A549 (cell line): ENCODE measurements around the gene TMTC2. TPM values are rescaled to one million over a fixed set of nuclear protein-coding genes. Genes with fewer than 3 reads are reported as not detected.

Experiments
- ATAC-seq, 2 experiments: fragments of 200-7000 bp in 1 of 2; fragments of >200 bp in 1 of 2; cut with Nextera tagmentation in 1 of 2; cut with Tn5 transposase in 1 of 2; 3 replicates each; pipeline versions ENCODE4 v1.8.0 to v1.9.1; 2018 to 2020; ENCODE audit warnings: mild to moderate bottlenecking in 1 of 2, moderate library complexity in 1 of 2
- CTCF ChIA-PET: fragments of 300-600 bp; sonication (Branson Sonifier 250); formaldehyde crosslinking; extraction: SDS; loops from one replicate; lab custom pipeline; 2021; ENCODE audit warnings: antibody characterized with exemption, inconsistent platforms; lab: Yijun Ruan, JAX
- POLR2A ChIA-PET: fragments of 350-600 bp; formaldehyde crosslinking; extraction: SDS; loops from one replicate; lab custom pipeline; 2021; ENCODE audit warnings: antibody characterized with exemption, inconsistent platforms; lab: Yijun Ruan, JAX
- DNase-seq, 2 experiments: peaks; one replicate each; pipeline versions ENCODE4 v3.0.0 to v3.0.0-alpha.2; 2011 to 2016; ENCODE audit warnings: low read depth in 1 of 2, low spot score in 1 of 2
- FAIRE-seq: peaks from 2 replicates; lab custom pipeline; 2011; peaks lifted over from hg19 to GRCh38; lab: Jason Lieb, UNC
- H3K27ac ChIP-seq, 2 experiments: fragments of >200 bp; sonication (Bioruptor Twin); formaldehyde crosslinking; 3 replicates each; pipeline ENCODE4 v1.5.1; 2016 to 2017
- H3K4me1 ChIP-seq: fragments of >200 bp; sonication (Bioruptor Twin); formaldehyde crosslinking; 3 replicates; pipeline ENCODE4 v1.6.1; 2016
- H3K4me2 ChIP-seq: fragments of >200 bp; sonication (Bioruptor Twin); formaldehyde crosslinking; 3 replicates; pipeline ENCODE4 v1.6.1; 2016
- H3K4me3 ChIP-seq: fragments of >200 bp; sonication (Bioruptor Twin); formaldehyde crosslinking; 3 replicates; pipeline ENCODE4 v1.5.1; 2016
- H3K9me3 ChIP-seq: fragments of >200 bp; sonication (Bioruptor Twin); formaldehyde crosslinking; 3 replicates; pipeline ENCODE4 v1.6.1; 2016
- ATOH8 ChIP-seq: fragments of 250-450 bp; sonication (Bioruptor Pico); IDR thresholded peaks from 2 replicates; pipeline ENCODE4 v1.5.0; 2020; ENCODE audit warnings: low read depth, mild to moderate bottlenecking, moderate library complexity
- BHLHE40 ChIP-seq: IDR thresholded peaks from 2 replicates; pipeline ENCODE4 v1.6.1; 2012; ENCODE audit warnings: low read depth, low read length, inconsistent platforms
- CHD2 ChIP-seq: fragments of 150-350 bp; IDR thresholded peaks from 2 replicates; pipeline ENCODE4 v1.6.1; 2014; ENCODE audit warnings: low read length; ENCODE audit not compliant: partially characterized antibody
- CTCF ChIP-seq: fragments of >200 bp; sonication (Bioruptor Twin); formaldehyde crosslinking; IDR thresholded peaks from 3 replicates; pipeline ENCODE4 v1.5.1; 2016
- EHF ChIP-seq: fragments of 250-450 bp; sonication (Bioruptor Pico); IDR thresholded peaks from 2 replicates; pipeline ENCODE4 v1.5.0; 2020; ENCODE audit warnings: mild to moderate bottlenecking
- ELK1 ChIP-seq: fragments of 150-350 bp; IDR thresholded peaks from 2 replicates; pipeline ENCODE4 v1.6.1; 2014; ENCODE audit warnings: low read depth, mild to moderate bottlenecking, low read length
- EP300 ChIP-seq, 2 experiments: fragments of >200 bp; sonication (Bioruptor Twin); formaldehyde crosslinking; IDR thresholded peaks; 2 replicates in 1 of 2; 3 replicates in 1 of 2; pipeline ENCODE4 v1.6.1; 2016 to 2017
- GATA3 ChIP-seq: IDR thresholded peaks from 2 replicates; pipeline ENCODE4 v1.6.1; 2012; ENCODE audit warnings: borderline replicate concordance
- HOXA7 ChIP-seq: fragments of 250-450 bp; sonication (Bioruptor Pico); IDR thresholded peaks from 2 replicates; pipeline ENCODE4 v1.5.0; 2020; ENCODE audit warnings: mild to moderate bottlenecking, moderate library complexity
- MAZ ChIP-seq: fragments of 150-350 bp; IDR thresholded peaks from 2 replicates; pipeline ENCODE4 v1.6.1; 2014; ENCODE audit warnings: antibody characterized with exemption, low read depth, low read length, borderline replicate concordance
- MYC ChIP-seq: IDR thresholded peaks from 2 replicates; pipeline ENCODE4 v1.6.1; 2012; ENCODE audit warnings: mild to moderate bottlenecking, inconsistent platforms, low read length, improper control_type of control experiment, borderline replicate concordance
- NPAS2 ChIP-seq: fragments of 250-450 bp; sonication (Bioruptor Pico); IDR thresholded peaks from 2 replicates; pipeline ENCODE4 v1.8.0; 2022; ENCODE audit warnings: mild to moderate bottlenecking, moderate library complexity, borderline replicate concordance
- NR3C1 ChIP-seq: fragments of >200 bp; sonication (Bioruptor Twin); formaldehyde crosslinking; IDR thresholded peaks from 3 replicates; pipeline ENCODE4 v1.6.1; 2017
- POLR2AphosphoS2 ChIP-seq: conservative IDR thresholded peaks from 2 replicates; pipeline ENCODE4 v1.6.1; 2012; ENCODE audit warnings: low read length, improper control_type of control experiment, inconsistent platforms
- RCOR1 ChIP-seq: fragments of 150-350 bp; IDR thresholded peaks from 2 replicates; pipeline ENCODE4 v1.6.1; 2014; ENCODE audit warnings: antibody characterized with exemption, low read length, low read depth
- RFX5 ChIP-seq: fragments of 450-650 bp; IDR thresholded peaks from 2 replicates; pipeline ENCODE4 v1.7.1; 2014; ENCODE audit warnings: antibody characterized with exemption, mild to moderate bottlenecking, moderate library complexity
- RNF2 ChIP-seq: fragments of 200-600 bp; sonication (generic); IDR thresholded peaks from 2 replicates; pipeline ENCODE4 v1.6.1; 2016; ENCODE audit warnings: low read depth, mild to moderate bottlenecking, antibody characterized with exemption, moderate library complexity, borderline replicate concordance
- ZC3H11A ChIP-seq: fragments of 450-650 bp; IDR thresholded peaks from 2 replicates; pipeline ENCODE4 v1.6.1; 2014; ENCODE audit warnings: antibody characterized with exemption, mild to moderate bottlenecking
- ZFP36 ChIP-seq: fragments of 450-650 bp; IDR thresholded peaks from 2 replicates; pipeline ENCODE4 v1.6.1; 2014; ENCODE audit warnings: borderline replicate concordance; ENCODE audit not compliant: partially characterized antibody
- WGBS: methylation state at CpG from one replicate; pipeline ENCODE4 v1.1.6; 2017; ENCODE audit errors: missing lambda C conversion rate; 5-methylcytosine and 5-hydroxymethylcytosine counted together
- polyA plus RNA-seq, 4 experiments: library from polyadenylated mRNA; depleted of rRNA in 3 of 4; stranded (reverse); fragments of >200 nt; fragmentation: RNase III in 1 of 4; extraction: RNeasy Plus Mini Kit Qiagen cat#74134 plus additional on column Dnase treatment in 1 of 4; gene quantifications; 2 replicates in 3 of 4; 3 replicates in 1 of 4; pipeline ENCODE4 v1.2.3, GENCODE V29; 2011 to 2017

The TMTC2 gene
- polyA plus RNA-seq, 2 of the 4 experiments (the other 2 are of a cell fraction): 1.8 to 5.3 TPM

- H3K9me3 ChIP-seq: no peaks in the 10 kb centered on the region
- TF ChIP-seq MAZ (no peak), NR3C1 (no peak), HOXA7 (CRISPR knock-in tag) (no peak), ATOH8 (CRISPR knock-in tag) (no peak), ELK1 (no peak), ZFP36 (no peak), CHD2 (no peak), NPAS2 (no peak), EP300 (IDR thresholded peaks at IDR 0.05) (no peak), BHLHE40 (no peak), CTCF (no peak), EHF (CRISPR knock-in tag) (no peak), RNF2 (no peak), RFX5 (no peak)
- TF ChIP-seq, all 56 proteins: peak for 0
- ATAC-seq: no peak
- H3K27ac ChIP-seq: no peak overlapping the region
- 63% methylated on average over 8 of the region's 8 CpGs for WGBS
- no peaks in the 10 kb centered on the region for H3K4me1 ChIP-seq
- no peak for FAIRE-seq
- DNase-seq: no peak
- H3K4me2 ChIP-seq: no peak overlapping the region
- ChIA-PET CTCF (interaction anchor here (1.9 kb wide), 1 partner anchor 13 kb away, joined by 9 read pairs; no protein-coding TSS in a partner anchor), POLR2A (no interaction called here)
- H3K4me3 ChIP-seq: no peak overlapping the region
These were observed 197.0 kb downstream of the TMTC2 start for GRCh38 chr12:82883394-82884355.

- Histone ChIP-seq H3K27ac (no peak overlapping the region), H3K4me2 (no peak overlapping the region), H3K9me3 (no peaks in the 10 kb centered on the region), H3K4me3 (no peak overlapping the region), H3K4me1 (no peaks in the 10 kb centered on the region)
- FAIRE-seq (no peak), ATAC-seq (no peak), DNase-seq (no peak)
- ChIA-PET POLR2A (no interaction called here), CTCF (interaction anchor here (0.7 to 0.8 kb wide), 2 partner anchors 12 to 135 kb away, joined by 3 read pairs; no protein-coding TSS in a partner anchor)
- TF ChIP-seq ZC3H11A: no peak
- TF ChIP-seq GATA3: no peak
- TF ChIP-seq POLR2AphosphoS2: no peak
- TF ChIP-seq MYC: no peak
- TF ChIP-seq RCOR1: no peak
- WGBS: 55% methylated on average over 2 of the region's 2 CpGs
These were observed 200.1 kb downstream of the TMTC2 start for GRCh38 chr12:82886671-82887340.
